GM12872 (cell line): ENCODE measurements around the gene CEP43.

ENCODE experiments used
- TF ChIP-seq, protein P1 (sequence below): IDR thresholded peaks from 3 replicates; pipeline ENCODE4 v1.5.1; 2011; ENCODE audit warnings: low read depth, mild to moderate bottlenecking, low read length, moderate library complexity; ENCODE audit not compliant: insufficient read depth

Gene CEP43

DNA sequence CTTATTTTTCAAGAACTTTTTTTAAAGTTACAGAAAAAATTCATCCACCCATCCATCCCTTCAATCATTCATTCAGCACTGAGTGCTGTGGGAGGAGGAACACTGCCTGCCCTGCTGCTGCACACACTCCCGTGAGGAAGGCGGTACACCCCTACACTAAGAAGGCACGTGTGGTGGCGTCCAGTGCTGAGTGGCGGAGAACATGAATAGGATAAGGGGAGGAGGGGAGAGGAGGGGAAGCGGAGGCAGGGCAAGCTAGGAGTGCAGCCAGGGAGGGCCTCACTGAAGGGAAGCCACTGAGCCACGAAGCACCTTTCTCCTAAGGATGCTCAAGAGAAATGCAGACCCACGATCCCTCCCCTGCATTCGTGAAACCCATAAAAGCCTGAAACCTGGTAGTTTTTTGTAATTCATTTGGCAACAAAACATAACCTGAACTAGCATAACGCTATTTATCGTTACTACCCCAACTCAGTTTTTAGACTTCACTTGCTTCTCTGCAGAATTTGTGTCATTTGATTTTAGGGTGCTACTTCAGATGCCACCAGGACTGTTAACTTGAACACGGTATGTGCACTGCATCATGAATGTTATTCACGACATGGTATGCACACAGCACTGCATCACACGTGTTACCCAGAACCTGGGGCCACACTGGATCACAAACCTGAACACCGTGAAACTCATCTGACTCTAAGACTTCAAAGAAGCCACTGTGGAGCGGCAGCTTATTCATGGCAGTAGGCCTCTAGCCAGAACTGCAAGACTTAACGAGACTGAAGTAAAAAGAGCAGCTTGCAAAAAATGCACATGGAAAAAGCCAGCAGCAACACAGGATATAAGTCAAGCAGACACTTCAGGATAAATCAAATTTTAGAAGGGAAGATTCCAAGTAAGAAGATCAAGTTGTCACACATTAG, 46.4 kb upstream of the CEP43 start:
- TF ChIP-seq, protein P1, sequence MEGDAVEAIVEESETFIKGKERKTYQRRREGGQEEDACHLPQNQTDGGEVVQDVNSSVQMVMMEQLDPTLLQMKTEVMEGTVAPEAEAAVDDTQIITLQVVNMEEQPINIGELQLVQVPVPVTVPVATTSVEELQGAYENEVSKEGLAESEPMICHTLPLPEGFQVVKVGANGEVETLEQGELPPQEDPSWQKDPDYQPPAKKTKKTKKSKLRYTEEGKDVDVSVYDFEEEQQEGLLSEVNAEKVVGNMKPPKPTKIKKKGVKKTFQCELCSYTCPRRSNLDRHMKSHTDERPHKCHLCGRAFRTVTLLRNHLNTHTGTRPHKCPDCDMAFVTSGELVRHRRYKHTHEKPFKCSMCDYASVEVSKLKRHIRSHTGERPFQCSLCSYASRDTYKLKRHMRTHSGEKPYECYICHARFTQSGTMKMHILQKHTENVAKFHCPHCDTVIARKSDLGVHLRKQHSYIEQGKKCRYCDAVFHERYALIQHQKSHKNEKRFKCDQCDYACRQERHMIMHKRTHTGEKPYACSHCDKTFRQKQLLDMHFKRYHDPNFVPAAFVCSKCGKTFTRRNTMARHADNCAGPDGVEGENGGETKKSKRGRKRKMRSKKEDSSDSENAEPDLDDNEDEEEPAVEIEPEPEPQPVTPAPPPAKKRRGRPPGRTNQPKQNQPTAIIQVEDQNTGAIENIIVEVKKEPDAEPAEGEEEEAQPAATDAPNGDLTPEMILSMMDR = no peak

DNA sequence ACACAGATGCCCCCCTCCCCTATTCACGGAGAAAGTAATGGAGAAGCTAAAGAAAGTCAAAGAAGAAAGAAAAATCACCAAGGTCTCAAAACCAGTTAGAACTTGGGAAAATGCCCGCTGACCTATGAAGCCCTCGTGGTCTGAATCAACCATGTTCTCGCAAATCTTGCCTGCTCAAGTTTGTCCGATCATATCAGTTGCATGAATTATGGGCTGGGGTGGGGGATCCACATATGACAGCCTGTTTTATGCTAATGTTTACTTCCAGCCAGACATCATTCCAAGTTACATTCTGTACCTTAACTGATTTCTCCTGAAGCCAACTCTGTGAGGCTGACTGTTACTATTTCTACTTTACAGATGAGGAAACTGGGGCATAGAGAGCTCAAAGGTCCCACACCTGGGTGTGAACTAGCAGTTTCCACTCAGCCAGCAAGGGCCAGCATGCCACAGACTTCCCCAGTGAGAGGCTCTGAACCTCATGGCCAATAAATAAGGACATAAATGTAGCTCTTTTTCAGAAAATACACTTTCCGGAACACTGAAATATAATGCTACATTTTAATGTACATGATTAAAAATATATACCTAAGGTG, 45.0 kb upstream of the CEP43 start:
- TF ChIP-seq, protein P1 = no peak

DNA sequence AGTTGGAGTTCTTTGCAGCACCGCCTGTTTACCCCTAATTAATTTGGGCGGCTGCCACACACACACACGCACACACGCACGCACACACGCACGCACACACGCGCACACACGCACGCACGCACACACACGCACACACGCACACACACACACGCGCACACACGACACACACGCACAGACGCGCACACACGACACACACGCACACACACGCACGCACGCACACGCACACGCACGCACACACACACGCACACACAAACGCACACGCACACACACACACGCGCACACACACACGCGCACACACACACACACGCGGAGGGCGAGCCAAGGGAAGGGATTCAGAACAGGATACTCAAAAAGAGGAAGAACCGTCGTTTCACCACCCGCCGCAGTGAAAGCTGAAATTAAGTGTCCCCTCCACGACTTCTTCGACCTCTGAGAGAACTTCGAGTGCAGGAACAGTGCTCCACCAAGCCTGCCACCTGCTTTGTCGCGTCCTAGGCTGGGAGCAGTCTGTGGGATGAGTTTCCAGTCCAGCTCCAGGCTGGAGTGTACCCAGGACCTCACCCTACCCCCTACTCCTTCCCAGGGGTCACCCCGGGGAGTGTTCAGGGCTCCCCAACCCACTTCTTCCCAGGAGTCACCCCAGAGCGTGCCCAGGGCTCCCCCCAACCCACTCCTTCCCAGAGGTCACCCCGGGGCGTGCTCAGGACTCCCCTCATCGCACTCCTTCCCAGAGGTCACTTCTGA, 43.9 kb upstream of the CEP43 start:
- TF ChIP-seq, protein P1 = no peak

DNA sequence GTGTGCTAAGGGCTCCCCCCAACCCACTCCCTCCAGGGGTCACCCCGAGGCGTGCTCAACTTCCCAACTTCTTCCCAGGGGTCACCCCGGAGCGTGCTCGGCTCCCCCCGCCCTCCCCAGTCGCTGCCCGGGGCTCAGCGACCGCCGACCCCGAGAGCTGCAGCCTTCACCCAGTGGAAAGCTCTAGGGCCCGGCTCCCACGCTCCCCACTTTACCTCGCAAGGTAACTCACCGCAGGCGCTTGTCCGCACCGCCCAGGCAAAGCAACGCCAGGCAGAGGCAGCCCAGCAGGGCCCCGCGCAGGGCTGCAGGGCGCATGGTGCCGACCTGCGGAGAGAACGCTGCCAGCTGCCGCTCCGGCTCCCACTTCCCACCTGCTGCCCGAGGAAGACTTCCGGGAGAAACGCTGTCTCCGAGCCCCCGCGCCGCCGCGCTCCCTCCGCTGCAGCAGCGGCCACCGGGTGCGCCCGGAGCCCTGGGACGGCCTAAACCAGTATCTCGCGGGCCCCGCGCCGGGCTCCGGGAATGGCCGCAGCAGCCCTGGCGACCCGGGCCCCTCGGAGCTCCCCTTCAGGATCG, 43.2 kb upstream of the CEP43 start:
- TF ChIP-seq, protein P1 = no peak

- TF ChIP-seq, protein P1 = no peak
These were observed 42.6 kb upstream of the CEP43 start, which contains the start of gene RNASET2 for GRCh38 chr6:166956444-166957086. TSS of gene RNASET2 (minus strand) at chr6:166956550. CDS start at chr6:166956182, 368 bp downstream.

DNA sequence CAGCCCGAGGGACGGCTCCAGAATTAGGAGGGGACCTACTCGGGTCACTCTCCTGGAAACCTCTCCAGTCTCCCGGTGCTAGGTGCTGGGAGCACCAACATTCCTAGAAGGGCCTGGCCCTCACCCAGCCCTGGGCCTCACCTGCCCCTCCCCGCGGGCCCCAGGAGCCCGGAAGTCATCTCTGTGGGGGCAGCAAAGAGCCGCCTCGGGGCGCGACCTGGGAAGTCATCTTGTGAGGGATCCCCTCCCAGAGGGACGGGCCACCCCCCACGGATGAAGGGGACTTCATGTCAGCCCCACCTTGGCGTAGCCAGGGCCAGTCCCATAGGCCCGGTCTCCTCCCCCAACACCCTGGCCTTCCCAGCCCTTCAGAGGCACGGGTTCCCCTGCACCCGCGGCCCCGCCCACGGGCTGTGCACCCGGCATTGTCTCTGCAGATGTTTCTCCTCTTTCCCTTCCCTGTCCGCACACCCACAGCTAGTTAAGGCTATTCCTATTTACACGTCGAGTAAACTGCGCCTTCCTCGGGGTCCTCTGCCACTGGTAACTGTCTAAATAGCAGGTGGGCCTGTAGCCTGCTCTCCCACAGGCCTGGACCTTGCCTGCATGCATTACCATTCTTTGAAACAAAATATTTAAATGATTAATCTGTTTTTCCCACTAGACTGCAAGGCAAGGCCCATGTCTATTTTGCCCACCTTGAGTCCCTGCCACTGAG, 42.0 kb upstream of the CEP43 start:
- TF ChIP-seq, protein P1 = no peak
